Panc1 (cell line): Measurements from ENCODE around the gene CLBA1. TPM values are rescaled to one million over a fixed set of nuclear protein-coding genes. Genes with fewer than 3 reads are reported as not detected.

Source experiments
- ATAC-seq: fragments of 200-7000 bp; cut with Tn5 transposase; 2 replicates; pipeline ENCODE4 v1.9.1; 2020; ENCODE audit warnings: mild to moderate bottlenecking, moderate library complexity
- BruUV-seq: library from RNA; stranded (reverse); fragments of 400-500 nt; replicated peaks from 2 replicates; lab custom pipeline; 2021; lab: Mats Ljungman, UMichigan
- CTCF ChIA-PET: fragments of 300-600 bp; sonication (Branson Sonifier 250); formaldehyde crosslinking; loops from one replicate; lab custom pipeline; 2022; ENCODE audit warnings: antibody characterized with exemption; lab: Charles Lee
- POLR2A ChIA-PET: fragments of 300-600 bp; sonication (Branson Sonifier 250); formaldehyde crosslinking; loops from one replicate; lab custom pipeline; 2022; ENCODE audit warnings: antibody characterized with exemption; lab: Charles Lee
- DNase-seq: peaks from one replicate; pipeline ENCODE4 v3.0.0-alpha.2; 2010; ENCODE audit warnings: low read depth, low spot score
- H3K27ac ChIP-seq: 2 replicates; pipeline ENCODE4 v1.5.1; 2011; ENCODE audit warnings: mild to moderate bottlenecking, low read length, inconsistent platforms
- H3K27me3 ChIP-seq: fragments of 200-500 bp; sonication (Bioruptor generic); 2 replicates; pipeline ENCODE4 v1.6.0; 2014; ENCODE audit warnings: low read length, inconsistent platforms; ENCODE audit not compliant: control insufficient read depth, insufficient read depth
- H3K36me3 ChIP-seq: fragments of 200-500 bp; sonication (Bioruptor generic); 2 replicates; pipeline ENCODE4 v1.5.1; 2014; ENCODE audit warnings: inconsistent platforms, mild to moderate bottlenecking, low read length, moderate library complexity; ENCODE audit not compliant: control insufficient read depth, insufficient read depth
- H3K4me1 ChIP-seq: 2 replicates; pipeline ENCODE4 v1.5.1; 2011; ENCODE audit warnings: inconsistent platforms, mild to moderate bottlenecking, low read length, moderate library complexity; ENCODE audit not compliant: control insufficient read depth, insufficient read depth
- H3K4me3 ChIP-seq, 2 experiments: 2 replicates each; pipeline ENCODE4 v1.5.1; 2011 to 2012; ENCODE audit warnings: low read depth in 2 of 2, low read length in 2 of 2, mild to moderate bottlenecking in 2 of 2, inconsistent platforms in 1 of 2, moderate library complexity in 1 of 2
- H3K9me3 ChIP-seq: fragments of 200-500 bp; sonication (Bioruptor generic); 2 replicates; pipeline ENCODE4 v1.5.1; 2014; ENCODE audit warnings: low read depth, mild to moderate bottlenecking, inconsistent platforms, low read length, moderate library complexity; ENCODE audit not compliant: control insufficient read depth, insufficient read depth
- CTCF ChIP-seq: fragments of 450-650 bp; IDR thresholded peaks from 2 replicates; pipeline ENCODE4 v1.5.1; 2017; ENCODE audit warnings: mild to moderate bottlenecking
- POLR2AphosphoS5 ChIP-seq: IDR thresholded peaks from 2 replicates; pipeline ENCODE4 v1.6.1; 2012; ENCODE audit warnings: mild to moderate bottlenecking, low read depth, low read length, moderate library complexity
- REST ChIP-seq, 2 experiments: IDR thresholded peaks; 2 replicates each; pipeline ENCODE4 v1.6.1; 2011 to 2012; ENCODE audit warnings: low read depth in 2 of 2, control low read depth in 1 of 2, low read length in 1 of 2, mild to moderate bottlenecking in 1 of 2, moderate library complexity in 1 of 2; ENCODE audit not compliant: insufficient read depth in 1 of 2
- SIN3A ChIP-seq: IDR thresholded peaks from 2 replicates; pipeline ENCODE4 v1.6.1; 2012; ENCODE audit warnings: low read depth, mild to moderate bottlenecking, low read length, moderate library complexity, borderline replicate concordance; ENCODE audit not compliant: insufficient read depth
- TCF7L2 ChIP-seq: IDR thresholded peaks from 2 replicates; pipeline ENCODE4 v1.6.1; 2011; ENCODE audit warnings: mild to moderate bottlenecking, low read depth, low read length, inconsistent platforms
- in situ Hi-C: cut with HindIII; loops from 2 replicates; pipeline ENCODE4 v1.10.0; 2016; ENCODE audit warnings: low sequenced_read_pairs, low pct_unique_long_range_greater_than_20kb
- intact Hi-C: fragments of 100-400 bp; cut with micrococcal nuclease; formaldehyde crosslinking; loops from one replicate; pipeline ENCODE4 v1.10.0; 2022; ENCODE audit not compliant: unreplicated experiment
- total RNA-seq: library from RNA; stranded (reverse); gene quantifications from one replicate; pipeline ENCODE4 v1.2.1, GENCODE V29; 2021; ENCODE audit not compliant: unreplicated experiment

CLBA1 gene
- total RNA-seq, 1 experiment from 2014 or later: 13.8 TPM

GRCh38 chr14:104978746-104979691 is 6.6 kb upstream of the CLBA1 start:
- no peaks in the 10 kb centered on the region for H3K9me3 ChIP-seq
- H3K27ac ChIP-seq: peak overlapping the region; percentile 49
- H3K27me3 ChIP-seq: no peaks in the 10 kb centered on the region
- intact Hi-C loops: no loop called here
- no peak for DNase-seq
- H3K4me1 ChIP-seq: peaks cover 44% of the 10 kb centered on the region
- BruUV-seq: no TSS peak
- peaks cover 2% of the 10 kb centered on the region; the same call in 1 of the 2 replicates for H3K36me3 ChIP-seq
- ChIA-PET CTCF (no interaction called here), POLR2A (no interaction called here)
- in situ Hi-C loops: no loop called here
- no peak for TF ChIP-seq REST (IDR thresholded peaks at IDR 0.05; ENCODE audit: insufficient read depth in 1 of 2, low read depth in 2 of 2, low read length in 1 of 2)
- no peak for TF ChIP-seq CTCF
- TF ChIP-seq TCF7L2: no peak
- no peak for TF ChIP-seq SIN3A
- no peak for TF ChIP-seq POLR2AphosphoS5
- 0 out of 2 replicates have a peak, but pooled peaks have one; percentile 2 for ATAC-seq
- H3K4me3 ChIP-seq: peak overlapping the region; percentile 44 to 60

- ATAC-seq (peak; percentile 28), DNase-seq (no peak)
- Histone ChIP-seq H3K4me1 (peaks cover 35% of the 10 kb centered on the region), H3K36me3 (peaks cover 2% of the 10 kb centered on the region; the same call in 1 of the 2 replicates), H3K9me3 (no peaks in the 10 kb centered on the region), H3K27me3 (no peaks in the 10 kb centered on the region), H3K27ac (peak overlapping the region; percentile 49), H3K4me3 (no peak overlapping the region; a peak in 1 of 4 replicates)
- intact Hi-C loops (no loop called here), in situ Hi-C loops (no loop called here)
- no peak for TF ChIP-seq REST (IDR thresholded peaks at IDR 0.05; ENCODE audit: insufficient read depth in 1 of 2, low read depth in 2 of 2, low read length in 1 of 2)
- TF ChIP-seq TCF7L2: no peak
- TF ChIP-seq SIN3A: no peak
- TF ChIP-seq CTCF: no peak
- no peak; the same call in 1 of the 2 replicates for TF ChIP-seq POLR2AphosphoS5
- CTCF ChIA-PET: no interaction called here
- POLR2A ChIA-PET: no interaction called here
- no TSS peak for BruUV-seq
Measured at GRCh38 chr14:104979758-104980610, 5.6 kb upstream of the CLBA1 start.
